HTERT RPE-1 (cell line): ENCODE data around the gene APOL6.

Experiments used
- in situ Hi-C: fragments of 300-500 bp; cut with MboI; formaldehyde crosslinking; loops from 4 replicates; pipeline ENCODE4 v1.14.3; 2020; ENCODE audit warnings: low sequenced_read_pairs

Gene APOL6

DNA sequence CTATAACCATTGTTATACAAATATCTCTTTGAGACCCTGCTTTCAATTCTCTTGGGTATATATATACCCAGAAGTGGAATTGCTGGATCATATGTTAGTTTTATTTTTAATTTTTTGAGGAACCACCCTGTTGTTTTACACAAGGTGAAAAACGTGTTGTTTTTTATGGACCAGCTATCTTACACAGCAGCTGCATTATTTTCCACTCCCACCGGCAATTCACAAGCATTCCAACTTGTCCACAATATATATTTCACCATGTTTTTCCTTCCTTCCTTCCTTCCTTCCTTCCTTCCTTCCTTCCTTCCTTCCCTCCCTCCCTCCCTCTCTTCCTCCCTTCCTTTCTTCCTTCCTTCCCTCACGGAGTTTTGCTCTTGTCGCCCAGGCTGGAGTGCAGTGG lies 63.1 kb downstream of the APOL6 start:
- in situ Hi-C loops: no loop called here

DNA sequence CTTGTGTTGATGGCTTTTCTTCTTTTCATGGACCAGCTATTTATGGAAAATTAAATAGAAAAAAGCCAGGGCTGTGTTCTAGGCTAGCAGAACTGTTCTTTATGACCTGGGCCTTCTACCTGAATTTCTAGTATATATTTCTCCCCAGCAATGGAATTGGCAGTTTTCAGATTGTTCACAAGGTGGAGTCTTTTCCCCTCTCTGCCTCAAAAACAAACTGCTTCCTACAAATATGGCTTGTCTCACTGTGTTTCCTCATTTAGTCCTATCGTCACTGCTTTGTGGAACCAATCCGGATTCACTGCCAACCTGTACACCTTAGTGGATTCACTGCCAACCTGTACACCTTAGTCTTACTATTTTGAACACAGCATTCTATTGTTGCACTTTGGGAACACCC lies 64.4 kb downstream of the APOL6 start:
- in situ Hi-C loops: no loop called here

DNA sequence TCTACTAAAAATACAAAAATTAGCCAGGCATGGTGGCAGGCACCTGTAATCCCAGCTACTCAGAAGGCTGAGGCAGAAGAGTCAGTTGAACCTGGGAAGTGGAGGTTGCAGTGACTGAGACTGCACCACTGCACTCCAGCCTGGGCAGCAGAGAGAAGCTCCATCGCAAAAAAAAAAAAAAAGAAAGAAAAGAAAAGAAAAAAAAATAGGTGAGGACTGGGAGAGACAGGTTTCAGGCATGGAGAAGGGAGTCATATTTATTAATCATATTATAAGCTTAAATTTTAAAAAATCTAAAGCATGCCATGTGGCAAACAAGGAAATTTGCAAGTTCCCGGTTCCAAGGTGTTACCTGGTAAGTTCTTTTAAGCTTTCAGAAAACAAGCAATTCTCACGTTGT lies 69.3 kb downstream of the APOL6 start, which contains the start of gene APOL5:
TSS of gene APOL5 (plus strand) at position 301 of the 400 bp plus-strand sequence. CDS start at position 301, 0 bp downstream.
- in situ Hi-C loops: no loop called here
